Smooth muscle cell of the umbilical artery (primary cell): ENCODE results near the gene PCNA. TPM values are rescaled to one million over a fixed set of nuclear protein-coding genes. Genes with fewer than 3 reads are reported as not detected.

Source experiments
- total RNA-seq: library from RNA; depleted of rRNA; stranded (reverse); fragments of >200 nt; gene quantifications from 2 replicates; pipeline ENCODE4 v1.2.3, GENCODE V29; 2014

PCNA gene
- 77.8 and 127 TPM in 2 replicates for total RNA-seq

DNA sequence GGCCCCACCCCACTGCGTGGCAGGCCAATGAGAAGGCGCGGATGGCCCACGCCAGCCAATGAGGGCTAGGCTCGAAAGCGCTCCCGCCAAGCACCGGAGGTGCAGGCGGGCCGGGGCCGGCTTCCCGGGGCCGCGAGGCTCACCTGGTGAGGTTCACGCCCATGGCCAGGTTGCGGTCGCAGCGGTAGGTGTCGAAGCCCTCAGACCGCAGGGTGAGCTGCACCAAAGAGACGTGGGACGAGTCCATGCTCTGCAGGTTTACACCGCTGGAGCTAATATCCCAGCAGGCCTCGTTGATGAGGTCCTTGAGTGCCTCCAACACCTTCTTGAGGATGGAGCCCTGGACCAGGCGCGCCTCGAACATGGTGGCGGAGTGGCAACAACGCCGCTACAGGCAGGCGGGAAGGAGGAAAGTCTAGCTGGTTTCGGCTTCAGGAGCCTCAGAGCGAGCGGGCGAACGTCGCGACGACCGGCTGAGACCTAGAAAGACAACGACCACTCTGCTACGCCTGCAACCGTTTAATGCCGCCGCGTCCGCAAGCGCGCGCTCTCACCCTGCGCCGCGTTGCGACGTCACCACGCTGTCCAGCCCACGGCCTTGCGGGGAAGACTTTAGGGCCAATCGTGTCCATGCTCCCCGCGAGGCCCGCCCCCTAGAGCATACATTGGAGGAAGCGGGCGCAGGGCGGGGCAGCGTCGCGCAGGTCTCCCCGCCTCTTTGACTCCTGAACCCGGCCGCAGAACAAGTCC, at the start of gene PCNA:
PCNA (minus strand) TSS at position 524 of the 750 bp plus-strand sequence; CDS start at position 364, 160 bp downstream.

GRCh38 chr20:5126512-5127203, 6.9 kb upstream of the PCNA start, which contains the start of gene CDS2:
Gene CDS2 (plus strand): TSS chr20:5127008. CDS start chr20:5127093, 85 bp downstream.

Other genes with a start within 250 kb of the PCNA start
- 13.7 and 17.6 TPM in 2 replicates for gene SLC23A2, start 118.4 kb downstream of the PCNA start, total RNA-seq
- 67.4 and 72.5 TPM in 2 replicates for gene TMEM230, start 6.9 kb downstream of the PCNA start, total RNA-seq
- 26.1 and 30.3 TPM in 2 replicates for gene CDS2, start 7.0 kb upstream of the PCNA start, total RNA-seq
- not detected in 2 replicates for gene PROKR2, start 197.0 kb upstream of the PCNA start, total RNA-seq